Stimulated activated CD8-positive, alpha-beta memory T cell treated with anti-CD3 and anti-CD28 coated beads, Interleukin-4, amount 100 ng/mL, for 1 hour (primary cell): ENCODE measurements around the gene PTPN18.

Experiments used
- DNase-seq, 2 donors: peaks; one replicate each; pipeline ENCODE4 v3.0.0-alpha.2; 2020; ENCODE audit warnings: low read depth in 2 of 2, low spot score in 1 of 2

The PTPN18 gene

DNA sequence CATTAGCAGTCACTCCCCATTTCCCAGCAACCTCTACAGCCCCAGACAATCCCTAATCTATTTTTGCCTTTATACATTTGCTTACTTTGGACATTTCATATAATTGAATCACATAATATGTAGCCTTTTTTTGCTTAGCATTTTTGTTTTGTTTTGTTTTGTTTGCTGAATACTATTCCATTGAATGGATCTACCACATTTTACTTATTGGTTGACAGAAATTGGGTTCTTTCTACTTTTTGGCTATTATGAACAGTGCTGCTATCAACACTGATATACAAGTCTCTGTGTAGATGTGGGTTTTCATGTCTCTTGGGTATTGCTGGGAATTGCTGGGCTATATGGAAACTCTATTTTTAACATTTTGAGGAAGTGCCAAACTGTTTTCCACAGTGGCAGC lies 7.6 kb downstream of the PTPN18 start:
- DNase-seq = no peak

DNA sequence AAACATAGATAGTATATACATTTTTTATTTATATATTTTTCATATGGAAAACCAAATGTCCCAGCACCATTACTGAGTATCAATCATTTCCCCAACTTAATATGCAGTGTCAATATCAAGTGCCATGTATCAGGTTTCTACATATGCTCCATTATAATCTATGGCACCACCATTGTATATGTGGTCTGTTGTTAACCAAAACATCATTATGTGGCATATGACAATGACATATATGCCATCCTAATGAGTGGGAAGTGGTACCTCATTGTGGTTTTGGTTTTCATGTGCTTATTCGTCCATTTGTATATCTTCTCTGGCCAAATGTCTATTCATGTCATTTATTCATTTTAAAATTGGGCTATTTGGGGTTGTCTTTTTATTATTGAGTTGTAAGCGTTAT lies 9.2 kb downstream of the PTPN18 start:
- DNase-seq = no peak

DNA sequence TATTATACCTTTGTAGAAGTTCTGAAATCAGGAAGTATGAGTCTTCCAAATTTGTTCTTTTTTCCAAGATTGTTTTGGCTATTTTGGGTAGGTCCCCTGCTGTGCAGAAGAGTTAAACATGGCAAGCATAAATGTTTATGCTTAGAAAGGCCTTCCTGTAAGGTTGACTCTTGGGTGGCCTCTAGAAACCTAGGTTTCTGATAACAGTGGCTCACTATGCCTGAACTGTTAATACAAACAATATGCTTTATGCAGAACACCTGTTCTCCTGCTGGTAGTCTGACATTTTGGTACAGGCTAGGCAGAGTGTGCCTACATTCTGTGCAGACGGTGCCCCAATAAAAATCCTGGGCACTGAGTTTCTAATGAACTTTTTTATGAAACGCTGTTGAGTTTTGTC lies 10.1 kb downstream of the PTPN18 start:
- no peak for DNase-seq

DNA sequence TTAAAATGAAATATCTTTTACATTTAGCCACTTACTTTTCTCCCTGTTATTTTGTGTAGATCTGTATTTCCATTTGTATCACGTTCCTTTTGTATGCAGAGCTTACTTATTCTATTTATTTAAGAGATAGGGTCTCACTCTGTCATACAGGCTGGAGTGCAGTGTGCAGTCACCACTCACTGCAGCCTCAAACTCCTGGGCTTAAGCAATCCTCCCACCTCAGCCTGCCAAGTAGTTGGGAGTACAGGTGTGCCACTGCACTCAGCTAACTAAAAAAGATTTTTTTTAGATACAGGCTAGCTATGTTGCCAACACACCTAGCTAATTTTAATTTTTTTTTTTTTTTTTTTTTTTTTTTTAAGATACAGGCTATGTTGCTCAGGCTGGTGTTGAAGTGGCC lies 10.9 kb downstream of the PTPN18 start:
- no peak for DNase-seq

DNA sequence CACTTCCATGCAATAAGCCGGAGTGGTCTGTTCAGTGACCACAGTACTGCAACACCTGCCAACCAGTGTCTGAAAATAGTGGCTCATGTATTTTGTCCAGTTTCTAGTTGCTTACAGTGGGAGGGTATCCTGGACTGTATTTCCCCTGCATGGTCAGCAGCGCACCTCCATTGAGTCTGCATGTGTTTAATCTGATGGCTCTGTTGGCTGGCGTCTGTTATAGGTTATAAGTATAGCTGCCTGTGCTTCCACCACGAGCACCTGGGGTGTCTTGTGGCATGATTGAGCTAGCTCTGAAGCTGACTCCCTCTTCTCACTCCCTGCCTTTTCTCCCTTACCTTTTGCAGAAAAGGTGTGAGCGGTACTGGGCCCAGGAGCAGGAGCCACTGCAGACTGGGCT lies 12.9 kb downstream of the PTPN18 start:
- no peak for DNase-seq

DNA sequence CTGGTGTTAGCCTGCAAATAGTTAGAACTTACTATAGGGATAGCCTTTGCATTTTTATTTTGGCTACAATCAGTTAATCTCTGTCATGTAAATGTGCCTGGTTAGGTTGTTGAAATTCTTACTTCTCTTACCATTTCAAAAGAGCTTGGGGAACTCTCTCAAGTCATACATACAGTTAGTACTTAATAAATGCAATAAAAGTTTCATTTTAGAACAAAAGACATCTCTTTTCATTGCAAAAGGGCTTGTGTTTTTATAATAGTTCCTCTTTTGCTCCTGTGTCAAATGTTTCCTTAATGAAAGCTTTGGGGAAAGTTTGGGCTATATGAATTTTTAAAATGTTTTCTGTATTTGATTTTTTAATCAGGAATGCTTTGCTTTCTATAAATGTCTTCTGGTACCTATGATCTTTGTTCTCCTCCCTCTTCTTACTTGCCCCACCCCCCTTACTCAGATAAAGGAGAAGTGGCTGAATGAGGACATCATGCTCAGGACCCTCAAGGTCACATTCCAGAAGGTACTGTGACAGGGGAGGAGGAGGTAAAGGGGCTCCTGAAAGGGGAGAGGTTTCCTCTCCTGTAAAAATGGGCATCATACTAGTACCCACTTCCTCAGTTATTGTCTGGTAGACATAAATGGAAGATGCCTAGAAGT lies 13.6 kb downstream of the PTPN18 start:
- no peak for DNase-seq

DNA sequence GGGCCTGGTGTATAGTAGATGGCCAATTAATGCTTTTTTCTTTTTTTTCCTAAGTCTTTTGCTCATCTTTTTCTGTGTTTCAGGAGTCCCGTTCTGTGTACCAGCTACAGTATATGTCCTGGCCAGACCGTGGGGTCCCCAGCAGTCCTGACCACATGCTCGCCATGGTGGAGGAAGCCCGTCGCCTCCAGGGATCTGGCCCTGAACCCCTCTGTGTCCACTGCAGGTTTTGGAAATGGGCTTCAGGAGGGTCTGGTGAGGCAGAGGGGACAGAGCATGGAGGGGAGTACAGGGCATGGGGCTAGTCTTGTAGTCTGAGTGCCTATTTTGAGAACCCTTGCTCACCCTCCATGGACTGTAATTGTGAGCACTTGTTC lies 14.1 kb downstream of the PTPN18 start:
- no peak for DNase-seq

DNA sequence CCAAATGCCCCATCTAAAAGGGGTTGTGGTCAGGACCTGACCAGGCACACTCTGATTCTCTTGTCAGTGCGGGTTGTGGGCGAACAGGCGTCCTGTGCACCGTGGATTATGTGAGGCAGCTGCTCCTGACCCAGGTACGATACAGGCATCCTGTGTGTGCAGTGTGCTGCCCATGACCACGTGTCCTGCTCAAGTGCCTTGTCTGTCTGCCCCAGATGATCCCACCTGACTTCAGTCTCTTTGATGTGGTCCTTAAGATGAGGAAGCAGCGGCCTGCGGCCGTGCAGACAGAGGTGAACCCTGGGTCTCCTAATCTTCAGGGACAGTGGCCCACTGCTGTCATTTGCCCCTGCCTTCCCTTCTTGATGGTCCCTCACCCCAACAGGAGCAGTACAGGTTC lies 14.6 kb downstream of the PTPN18 start:
- DNase-seq = no peak

DNA sequence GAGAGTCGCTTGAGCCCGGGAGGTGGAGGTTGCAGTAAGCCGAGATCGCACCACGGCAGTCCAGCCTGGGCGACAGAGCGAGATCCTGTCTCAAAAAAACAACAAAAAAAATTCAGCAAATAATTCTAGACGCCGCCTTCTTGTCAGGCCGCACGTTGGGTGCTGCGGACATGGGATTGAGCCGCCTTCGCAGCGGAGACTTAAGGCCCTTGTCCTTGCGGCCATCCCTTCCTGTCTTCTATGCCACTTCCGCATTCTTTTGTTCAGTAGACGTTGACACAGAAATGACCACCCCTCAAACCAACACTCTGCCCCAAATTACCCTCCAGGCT lies 15.8 kb downstream of the PTPN18 start:
- no peak for DNase-seq

DNA sequence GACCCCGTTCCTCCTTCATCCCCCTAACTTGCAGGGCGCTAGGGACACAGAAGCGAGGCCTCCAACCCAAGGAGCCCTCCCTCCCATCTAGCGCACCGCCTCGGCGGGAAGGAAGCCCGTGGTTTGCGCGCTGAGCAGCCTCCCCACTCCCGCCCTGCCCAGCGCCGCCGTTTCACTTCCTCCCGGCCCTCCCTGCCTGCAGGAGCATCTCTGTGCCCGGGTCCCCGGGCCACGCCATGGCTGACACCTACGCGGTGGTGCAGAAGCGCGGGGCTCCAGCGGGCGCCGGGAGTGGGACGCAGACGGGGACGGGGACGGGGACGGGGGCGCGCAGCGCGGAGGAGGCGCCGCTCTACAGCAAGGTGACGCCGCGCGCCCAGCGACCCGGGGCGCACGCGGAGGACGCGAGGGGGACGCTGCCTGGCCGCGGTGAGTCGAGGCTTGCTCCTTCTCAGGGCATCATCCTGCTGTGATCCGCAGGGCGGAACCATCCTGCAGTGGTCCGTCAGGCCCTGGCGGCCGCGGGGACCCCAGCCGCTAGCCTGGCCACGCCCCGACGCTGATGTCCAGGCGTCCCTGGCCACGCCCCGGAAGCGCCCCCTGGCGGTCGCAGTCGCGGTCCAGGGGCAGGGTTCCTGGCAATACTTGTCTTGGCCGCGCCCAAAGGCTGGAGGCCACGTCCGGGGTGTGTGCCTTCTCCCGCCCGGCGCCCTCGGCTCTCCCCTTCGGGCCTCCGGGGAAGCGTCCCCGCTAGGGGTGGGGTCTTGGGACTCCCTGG lies 16.4 kb downstream of the PTPN18 start:
- peak; percentile 38 to 44 for DNase-seq

DNA sequence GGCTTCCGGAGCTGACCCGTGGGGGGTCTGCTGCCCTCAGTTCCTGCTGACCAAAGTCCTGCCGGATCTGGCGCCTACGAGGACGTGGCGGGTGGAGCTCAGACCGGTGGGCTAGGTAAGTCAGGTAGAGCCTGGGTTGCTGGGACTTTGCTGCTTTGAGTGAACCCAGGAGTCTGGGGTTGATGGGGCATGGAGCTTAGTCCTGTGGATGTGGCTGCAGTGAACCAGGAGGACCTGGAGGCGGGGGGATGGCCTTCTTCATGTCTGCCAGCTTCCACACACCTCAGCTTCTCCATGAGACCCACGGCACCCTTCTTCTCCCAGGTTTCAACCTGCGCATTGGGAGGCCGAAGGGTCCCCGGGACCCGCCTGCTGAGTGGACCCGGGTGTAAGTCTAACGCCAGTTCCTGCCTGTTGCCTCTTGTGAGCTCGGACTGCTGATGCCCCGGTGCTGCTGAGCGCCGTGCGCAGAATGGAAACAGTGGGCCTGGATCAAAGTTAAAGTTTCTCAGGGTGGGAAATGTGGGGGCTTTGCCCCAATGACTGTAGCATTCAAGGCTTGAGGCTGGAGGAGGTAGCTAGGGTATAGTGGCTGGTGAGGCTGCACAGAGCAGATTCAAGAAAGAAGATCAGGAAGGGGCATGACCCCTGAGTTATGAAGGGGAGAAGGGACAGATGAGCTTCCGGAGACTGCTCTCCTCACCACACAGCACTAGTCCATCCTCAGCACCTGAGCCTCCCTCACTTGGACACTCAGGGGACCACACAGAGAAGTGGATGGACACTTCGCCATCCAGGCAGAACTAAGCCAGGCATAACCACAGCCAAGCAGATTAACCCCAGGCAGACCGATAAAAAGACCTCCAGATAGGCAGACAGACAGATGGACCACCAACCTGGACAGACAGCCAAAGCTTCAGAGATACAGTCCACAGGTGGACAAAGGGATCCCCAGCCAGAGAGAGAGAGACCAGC lies 17.3 kb downstream of the PTPN18 start:
- no peak for DNase-seq

DNA sequence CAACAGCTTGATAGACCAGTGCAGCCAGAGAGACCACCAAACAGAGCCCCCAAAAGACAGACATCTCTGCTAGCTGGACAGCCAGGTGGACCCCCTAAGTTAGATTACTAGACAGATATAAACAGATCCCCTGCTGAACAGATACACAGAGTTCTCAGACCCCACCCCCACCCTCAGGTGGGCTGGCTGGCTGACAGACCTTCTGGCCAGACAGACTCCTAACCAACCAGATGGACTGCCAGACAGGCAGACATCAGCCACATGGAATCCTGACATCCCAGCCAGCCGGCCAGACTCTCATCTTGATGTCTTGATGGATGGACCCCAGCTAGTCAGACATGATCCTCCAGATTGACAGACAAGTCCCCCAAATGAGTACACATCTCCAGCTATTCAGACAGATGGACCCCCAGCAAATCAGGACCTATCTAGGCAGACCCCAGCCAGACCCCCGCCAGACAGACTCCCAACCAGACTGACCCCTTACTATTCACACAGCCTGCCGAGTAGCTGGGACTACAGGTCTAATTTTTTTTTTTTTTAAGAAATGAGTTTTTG lies 18.0 kb downstream of the PTPN18 start:
- no peak for DNase-seq

DNA sequence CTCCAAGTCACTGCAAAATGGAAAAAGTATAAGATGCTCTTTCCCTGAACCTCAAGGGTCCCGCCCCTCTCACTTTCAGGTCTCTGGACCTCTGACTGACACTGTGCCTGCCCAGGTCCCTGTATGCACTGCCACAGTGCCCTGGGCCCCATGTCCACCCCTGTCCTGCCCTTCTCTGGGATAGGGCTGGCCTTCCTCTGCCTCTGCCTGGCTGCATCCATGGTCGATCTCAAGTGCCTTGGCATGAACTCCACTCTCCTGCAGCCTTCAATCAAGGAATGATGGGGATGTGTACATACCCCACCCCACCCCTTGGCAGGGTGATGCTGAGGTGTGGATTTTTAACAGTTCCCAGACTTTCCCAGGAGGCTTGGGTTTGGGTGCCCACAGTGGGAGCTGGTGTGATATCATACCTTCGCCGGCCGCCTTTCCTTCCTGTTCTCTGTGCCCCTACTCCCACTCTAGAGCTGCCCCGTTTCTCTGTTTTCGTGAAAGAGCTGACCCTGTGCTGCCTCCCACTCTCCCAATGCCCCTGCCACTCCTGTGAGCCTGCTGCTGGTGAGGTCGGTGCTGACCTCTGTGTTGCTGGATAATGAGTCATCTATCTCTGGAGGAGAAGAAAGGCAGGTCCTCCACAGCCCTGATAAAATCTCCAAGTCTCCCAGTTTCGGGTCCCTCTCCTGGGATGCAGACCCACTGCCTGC lies 18.9 kb downstream of the PTPN18 start:
- no peak for DNase-seq

DNA sequence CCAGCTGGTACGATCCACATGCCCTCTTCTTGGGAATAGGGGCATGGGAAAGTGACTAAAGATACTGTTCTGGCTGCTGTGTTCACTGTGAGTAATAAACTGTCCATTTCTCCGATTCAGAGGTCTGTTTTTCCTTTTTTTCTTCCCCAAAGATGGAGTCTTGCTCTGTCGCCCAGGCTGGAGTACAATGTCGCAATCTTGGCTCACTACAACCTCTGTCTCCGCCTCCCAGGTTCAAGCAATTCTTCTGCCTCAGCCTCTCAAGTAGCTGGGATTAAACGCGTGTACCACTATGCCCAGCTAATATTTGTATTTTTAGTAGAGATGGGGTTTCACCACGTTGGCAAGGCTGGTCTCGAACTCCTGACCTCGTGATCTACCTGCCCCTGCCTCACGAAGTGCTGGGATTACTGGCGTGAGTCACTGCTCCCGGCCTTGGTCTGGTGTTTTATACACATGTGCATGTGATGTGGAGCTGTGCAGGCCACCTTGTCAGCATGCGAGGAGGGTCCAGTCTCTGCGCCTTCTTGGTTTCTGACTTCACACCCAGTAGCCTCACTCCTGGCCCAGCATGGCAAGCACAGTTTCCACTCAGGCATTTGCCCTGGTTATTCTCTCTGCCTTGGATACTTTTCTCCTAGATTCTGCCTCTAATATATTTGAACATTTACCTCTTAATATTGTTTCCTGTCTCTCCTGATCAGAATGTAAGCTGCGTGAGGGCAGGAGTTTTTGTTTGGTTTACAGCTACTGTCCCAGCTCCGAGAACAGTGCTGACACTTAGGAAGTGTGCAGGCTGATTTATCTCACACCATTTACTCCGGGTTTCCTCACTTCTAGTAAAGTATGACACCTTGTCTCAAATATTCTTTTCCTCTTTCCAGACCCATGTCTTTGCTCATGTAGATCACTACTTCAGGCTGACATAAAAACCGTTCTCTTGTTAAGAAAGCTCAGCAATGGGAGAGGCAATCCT lies 19.7 kb downstream of the PTPN18 start:
- no peak for DNase-seq

DNA sequence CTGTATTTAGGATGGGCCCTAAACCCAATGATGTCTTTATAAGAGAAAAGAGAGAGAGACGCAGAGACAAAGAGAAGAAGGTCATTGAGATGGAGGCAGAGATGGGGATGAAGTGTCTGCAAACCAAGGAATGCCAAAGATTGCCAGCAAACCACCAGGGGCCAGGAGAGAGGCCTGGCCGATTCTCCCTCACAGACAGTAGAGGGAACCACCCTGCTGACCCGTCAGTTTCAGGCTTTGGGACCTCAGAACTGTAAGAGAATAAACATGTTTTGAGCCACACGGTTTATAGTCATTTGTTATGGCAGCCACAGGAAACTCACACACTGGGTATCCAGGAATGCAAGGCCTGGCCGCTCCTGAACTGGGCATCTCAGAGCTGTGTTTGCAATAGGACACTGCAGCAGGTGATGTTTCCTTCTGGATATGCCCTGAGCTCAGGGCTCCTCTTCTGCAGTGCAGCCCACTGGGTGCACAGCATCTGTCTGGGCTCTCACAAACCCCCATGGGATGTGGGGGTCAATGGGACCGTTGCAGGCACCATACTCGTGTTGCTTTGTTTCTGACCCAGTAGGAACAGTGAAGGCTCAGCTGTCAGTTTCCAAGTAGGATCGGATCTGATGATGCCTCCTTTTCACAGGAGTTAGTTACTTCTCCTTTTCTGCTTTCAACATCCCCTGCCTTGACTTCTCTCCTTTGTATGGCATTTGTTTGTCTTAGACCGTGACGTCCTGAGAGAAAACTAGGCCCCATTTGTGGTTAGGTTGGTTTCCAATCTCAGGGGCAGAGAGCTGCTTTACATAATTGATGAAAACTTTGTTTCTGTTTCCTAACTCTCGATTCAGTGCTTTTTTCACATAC lies 20.8 kb downstream of the PTPN18 start:
- no peak for DNase-seq

DNA sequence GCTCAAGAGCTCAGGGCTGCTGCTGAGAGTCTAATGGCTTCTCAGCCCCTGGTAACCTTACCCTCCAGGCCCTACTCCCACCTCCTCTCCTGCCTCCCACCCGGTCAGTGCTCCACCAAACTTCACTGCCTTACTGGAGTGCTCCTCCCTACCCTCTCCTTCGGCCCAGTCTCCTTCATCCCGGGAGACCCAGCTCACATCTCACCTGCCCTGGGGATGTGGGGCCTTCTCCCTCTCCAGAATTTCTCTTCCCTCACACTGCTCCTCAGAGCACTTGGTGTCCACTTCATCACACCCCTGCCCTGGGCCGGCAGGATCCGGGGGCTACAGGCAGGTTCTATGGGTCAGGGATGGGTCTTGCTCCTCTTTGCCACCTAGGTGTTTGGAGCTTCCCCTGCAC lies 21.6 kb downstream of the PTPN18 start:
- DNase-seq = no peak

DNA sequence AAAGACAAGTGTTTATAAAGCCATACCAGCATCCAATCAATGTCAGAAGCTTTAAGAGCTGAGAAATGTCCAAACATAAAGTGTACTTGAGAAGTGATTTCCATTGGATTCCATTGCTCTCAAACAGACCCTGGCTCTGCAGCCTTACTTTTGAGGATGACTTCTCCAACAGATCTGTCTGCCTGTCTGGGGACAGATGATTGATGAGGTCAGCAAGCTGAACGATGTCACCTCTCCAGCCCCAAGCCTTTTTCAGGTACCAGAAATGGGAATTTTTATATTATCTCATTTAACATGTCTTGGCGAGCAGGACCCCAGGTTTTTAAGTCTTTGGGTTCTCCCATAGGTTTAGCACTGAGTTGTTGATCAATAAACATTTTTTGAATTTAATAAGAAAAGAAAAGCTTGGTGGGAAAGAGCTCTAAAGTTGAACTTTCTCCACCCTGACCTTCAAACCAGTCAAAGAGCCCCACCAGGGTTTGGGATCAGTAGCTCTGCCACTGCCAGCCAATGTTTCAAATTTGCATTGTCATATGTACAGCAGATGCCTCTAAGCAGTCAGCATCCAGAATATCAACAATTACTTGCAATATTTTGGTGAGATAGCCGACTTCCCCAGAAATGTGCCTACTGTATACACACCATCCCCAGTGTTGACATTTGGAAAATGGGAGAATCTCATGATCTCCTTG lies 22.5 kb downstream of the PTPN18 start:
- DNase-seq = no peak

DNA sequence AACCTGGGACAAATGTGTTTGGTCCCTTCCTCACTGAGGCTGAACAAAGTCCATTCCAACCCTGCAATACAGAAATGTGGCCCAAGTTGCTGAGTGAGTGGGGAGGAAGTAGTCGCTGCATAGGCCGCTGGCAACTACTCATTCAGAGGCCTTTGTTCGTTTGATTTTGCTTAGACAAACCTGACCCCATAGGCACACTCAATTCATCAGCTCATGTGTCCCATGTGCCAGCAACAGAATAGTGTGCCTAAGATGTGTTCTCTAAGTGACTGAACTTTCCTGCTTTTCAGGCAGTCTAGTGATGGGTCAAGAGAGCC lies 23.0 kb downstream of the PTPN18 start:
- DNase-seq = no peak
